ENCODE data around the gene RIOK3.
"Not testable (repeated sequence)": the region's sequence is repeated elsewhere in the genome, so short reads cannot be mapped to it uniquely, and the experiment has no call there.

Gene RIOK3

DNA sequence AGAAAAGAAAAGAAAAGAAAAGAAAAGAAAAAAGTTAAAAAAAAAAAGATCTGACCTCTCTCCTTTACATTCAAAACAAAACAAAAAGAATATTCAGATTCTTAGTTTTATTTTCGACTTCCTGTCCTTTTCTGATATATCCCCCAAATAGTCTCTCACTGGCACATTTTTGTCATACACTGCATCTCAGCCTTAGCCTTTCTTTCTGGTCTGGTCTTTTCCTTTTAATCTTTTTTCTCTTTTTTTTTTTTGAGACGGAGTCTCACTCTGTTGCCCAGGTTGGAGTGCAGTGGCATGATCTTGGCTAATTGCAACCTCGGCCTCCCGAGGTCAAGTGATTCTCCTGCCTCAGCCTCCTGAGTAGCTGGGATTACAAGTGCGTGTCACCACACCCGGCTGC is 1.6 kb upstream of the RIOK3 start:
- DNase-seq: no peak

DNA sequence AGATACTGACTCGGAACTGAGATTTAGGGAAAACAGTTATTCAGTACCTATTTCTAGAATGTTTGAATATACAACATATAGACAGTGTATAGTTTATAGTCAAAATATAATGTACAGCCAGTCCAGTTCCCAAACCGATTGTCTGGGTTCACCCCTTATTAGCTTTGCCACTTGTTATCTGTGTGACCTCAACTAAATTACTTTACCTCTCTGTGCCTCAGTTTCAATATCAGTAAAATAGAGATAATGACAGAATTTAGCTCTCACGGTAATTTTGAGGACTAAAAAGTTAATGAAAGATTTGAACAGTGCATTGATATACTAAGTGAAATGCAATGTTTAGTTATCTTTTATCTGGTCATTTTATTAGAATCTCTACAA is 750 bp upstream of the RIOK3 start:
- DNase-seq: no peak

DNA sequence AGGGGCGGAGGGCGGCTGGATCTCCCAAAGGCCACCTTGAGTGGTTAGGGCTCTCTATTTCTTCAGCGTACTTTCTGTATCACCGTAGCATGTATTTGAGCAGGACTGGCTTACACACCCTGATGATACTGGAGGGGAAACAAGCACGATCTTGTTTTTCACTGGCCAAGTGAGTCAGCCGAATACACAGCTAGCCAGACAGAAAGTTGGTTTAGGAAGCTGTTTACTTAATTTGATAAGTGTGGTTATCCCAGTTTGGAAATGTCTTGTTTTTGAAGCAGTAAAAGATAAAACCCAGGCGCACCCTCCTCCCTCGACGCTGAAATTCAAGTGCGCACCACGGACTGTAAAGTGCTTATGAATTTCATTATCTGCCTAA is 582 bp downstream of the RIOK3 start:
- DNase-seq: no peak

DNA sequence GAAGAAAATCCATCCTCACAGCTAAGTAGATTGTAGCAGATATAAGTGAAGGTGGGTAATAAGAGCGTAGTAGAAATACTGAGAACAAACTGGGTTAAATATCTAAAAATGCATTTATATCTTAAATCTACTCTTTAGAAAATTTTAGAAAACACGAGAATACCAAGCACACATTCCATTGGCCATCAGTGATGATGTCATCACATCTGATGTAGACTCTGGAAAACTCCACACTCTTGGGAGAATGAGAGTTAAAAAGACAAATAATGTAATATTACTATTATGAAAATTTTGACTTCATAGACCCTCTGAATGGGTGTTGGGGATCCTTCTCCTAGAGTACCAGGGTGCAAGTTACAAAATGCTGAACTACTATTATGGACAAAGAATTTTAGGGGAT is 3.7 kb downstream of the RIOK3 start:
- DNase-seq: no peak

DNA sequence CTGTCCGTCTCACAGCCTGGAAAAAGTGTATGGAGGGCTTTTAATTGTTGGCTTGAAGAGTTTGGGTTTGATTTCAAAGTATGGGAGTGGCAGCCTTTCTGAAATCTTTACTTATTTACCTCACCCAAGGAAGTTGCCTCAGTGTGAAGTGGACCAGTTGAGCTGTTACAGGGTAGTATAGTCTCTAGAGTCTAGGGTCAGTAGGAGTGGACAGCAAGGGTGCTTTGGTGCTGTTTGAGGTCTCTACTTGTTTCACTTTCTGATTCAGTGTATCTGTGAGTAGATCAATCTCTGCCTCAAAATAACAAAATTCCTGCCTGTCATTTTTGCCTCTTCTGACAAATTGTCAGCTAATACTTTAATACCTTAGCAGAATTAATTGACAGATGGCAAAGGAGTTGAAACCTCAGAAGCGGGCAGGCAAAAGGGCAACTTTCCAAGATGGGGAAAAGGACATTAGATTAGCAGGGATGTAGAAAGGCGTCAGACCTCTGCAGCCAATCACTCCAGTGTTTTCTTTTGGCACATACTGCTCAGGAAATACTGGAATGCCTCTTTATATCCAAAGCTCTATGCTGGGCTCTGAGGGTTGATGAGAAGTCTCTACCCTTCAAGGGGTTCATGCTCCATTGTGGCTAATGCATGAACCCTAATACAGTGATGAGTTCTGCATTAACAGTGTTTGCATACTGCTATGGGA is 5.9 kb downstream of the RIOK3 start:
- DNase-seq: no peak

DNA sequence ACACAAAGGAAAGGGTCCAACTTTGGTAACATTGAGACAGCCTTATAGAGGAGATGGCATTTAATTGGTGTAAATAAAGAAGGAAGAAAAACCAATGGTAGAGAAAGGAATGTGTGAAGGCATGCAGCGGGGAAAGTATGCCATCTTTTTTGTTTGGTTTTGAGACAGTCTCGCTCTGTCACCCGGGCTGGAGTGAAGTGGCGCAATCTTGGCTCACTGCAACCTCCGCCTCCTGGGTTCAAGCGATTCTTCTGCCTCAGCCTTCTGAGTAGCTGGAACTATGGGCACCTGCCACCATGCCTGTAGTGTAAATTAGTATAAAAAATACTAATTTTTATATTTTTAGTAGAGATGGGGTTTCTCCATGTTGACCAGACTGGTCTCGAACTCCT is 6.4 kb downstream of the RIOK3 start:
- DNase-seq: no peak

DNA sequence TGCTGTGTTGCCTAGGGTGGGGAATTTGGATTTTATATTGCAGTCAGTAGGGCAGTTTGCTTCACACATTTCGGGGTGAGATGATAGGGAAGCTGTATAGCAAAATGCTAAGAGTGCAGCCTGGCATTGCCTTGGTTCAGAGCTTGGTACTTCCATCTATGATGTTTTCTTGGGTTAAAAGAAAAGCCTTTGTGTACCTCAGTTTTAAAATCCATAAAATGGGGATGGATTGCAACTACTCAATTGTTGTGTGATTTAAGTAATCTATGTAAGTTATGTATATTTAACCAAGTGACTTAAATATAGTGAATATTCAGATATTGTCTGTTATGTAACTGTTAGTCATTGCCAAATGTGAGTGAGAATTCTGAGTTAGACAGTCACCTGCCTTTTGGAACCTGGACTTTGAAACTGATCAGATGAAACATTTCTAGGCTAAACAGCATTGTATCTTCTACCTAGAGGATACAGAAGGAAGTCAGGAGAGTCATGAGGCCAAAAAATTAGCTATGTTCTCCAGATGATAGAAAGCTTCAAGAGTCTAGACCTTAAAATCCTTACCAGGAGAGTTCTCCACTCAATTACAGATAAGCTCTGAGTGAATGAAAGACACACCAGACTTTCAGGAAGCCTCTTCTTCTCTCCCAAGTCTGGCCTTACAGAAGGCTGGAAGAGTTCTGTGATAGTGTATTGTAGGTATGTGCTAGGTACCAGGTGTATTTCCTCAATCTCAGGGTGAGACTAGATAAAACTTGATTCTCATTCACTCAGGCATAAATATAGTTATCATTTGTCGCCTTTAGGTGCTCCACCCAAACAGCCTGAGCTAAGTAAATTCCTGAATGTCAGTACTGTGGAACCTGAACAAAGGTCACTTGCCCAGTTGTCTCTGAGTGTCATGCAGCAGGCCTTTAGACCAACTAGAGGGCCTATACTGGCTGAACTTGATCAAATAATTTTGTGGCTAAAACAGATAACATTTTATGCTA is 7.5 kb downstream of the RIOK3 start:
- DNase-seq: no peak

DNA sequence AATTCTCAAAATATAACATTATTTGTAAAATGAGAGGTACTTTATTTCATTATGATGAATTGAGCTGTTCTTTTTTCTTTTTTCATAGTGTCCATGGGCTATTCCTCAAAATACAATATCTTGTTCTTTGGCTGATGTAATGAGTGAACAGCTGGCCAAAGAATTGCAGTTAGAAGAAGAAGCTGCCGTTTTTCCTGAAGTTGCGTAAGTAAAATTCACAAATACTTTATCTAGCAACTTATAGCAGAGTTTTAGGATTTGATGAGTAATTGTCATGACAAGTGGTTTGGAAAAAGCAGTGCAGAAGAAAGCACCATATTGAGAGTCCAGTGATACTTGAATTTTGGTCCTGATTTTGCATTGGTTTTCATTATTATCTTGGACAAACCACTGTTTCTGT is 9.8 kb downstream of the RIOK3 start:
- no peak for DNase-seq

DNA sequence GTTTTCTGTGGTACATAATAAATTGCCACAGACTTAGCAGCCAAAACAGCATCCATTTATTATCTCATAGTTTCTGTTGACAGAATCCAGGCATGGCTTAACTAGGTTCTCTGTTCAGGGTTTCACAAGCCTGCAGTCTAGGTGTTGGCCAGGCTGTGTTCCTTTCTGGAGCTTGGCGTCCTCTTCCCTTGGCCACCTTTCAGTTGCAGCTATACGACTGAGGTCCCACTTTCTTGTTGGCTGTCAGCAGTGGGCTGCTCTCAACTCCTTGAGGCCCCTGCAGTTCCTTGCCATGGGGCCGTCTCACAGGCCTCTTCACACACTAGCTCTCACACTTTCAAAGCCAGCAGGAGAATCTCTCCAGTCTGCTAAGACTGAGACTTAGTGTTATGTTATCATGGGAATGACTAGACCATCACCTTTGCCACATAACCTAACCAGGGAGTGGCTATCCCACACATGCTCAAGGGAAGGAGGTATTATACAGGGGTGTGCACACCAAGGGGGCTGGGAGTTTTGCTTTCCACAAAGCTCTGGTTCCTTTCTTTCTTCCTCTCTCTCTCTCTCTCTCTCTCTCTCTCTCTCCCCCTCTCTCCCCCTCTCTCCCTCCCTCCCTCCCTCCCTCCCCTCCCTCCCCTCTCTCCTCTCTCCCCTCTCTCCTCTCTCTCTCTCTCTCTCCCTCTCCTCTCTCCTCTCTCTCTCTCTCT is 15.8 kb downstream of the RIOK3 start:
- DNase-seq: no peak

DNA sequence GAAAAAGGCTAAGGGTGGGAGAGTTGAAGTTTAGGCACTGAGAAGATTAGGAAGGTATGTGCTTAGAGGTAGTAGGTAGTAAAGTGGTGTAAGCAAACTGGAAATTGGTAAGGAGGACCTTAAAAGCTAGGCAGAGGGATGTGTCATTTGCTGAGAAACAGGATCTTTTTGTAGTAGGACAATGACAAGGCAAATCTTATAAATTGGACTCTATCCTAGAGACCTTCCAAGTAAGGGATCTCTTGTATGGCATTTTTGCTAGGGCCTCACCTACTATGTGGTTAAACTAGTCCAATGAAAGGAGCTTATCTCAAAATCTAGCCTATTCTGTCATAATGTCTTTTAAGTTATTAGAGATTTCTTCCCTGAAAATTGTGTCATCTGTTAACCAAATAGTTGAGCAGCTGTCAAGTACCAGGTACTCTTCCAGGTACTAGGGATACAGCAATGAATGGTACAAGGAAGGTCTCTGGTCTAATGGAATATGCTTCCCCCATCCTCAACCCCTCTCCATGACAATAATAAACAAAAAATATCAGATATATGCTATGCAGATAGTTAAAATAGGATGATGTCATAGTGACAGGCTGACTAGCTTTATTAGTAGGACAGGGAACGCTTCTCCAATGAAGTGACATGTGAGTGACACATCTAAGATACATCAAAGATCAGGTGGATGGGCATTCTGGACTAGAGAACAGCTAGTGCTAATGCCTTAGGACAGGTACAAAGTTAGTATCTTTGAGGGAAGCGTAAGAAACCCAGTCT is 17.7 kb downstream of the RIOK3 start:
- DNase-seq: no peak

DNA sequence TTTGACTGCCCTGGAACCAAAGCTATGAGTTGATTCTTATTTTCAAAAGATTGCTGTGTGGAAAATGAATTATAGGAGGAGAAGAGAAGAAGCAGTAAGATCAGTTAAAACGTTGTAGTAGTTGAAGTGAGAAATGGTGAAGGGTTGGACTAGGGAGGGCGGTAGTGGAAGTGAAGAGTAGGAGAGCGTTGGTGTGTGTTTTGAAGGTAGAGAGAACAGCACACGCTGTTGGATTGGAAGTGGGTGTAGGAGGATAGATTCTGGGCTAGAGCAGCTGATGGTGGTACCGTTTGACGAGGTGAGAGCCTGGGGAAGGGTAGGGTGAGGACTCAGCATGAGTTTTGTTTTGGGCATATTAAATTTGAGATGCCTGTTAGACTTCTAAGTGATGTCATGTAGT is 18.4 kb downstream of the RIOK3 start:
- no peak for DNase-seq

DNA sequence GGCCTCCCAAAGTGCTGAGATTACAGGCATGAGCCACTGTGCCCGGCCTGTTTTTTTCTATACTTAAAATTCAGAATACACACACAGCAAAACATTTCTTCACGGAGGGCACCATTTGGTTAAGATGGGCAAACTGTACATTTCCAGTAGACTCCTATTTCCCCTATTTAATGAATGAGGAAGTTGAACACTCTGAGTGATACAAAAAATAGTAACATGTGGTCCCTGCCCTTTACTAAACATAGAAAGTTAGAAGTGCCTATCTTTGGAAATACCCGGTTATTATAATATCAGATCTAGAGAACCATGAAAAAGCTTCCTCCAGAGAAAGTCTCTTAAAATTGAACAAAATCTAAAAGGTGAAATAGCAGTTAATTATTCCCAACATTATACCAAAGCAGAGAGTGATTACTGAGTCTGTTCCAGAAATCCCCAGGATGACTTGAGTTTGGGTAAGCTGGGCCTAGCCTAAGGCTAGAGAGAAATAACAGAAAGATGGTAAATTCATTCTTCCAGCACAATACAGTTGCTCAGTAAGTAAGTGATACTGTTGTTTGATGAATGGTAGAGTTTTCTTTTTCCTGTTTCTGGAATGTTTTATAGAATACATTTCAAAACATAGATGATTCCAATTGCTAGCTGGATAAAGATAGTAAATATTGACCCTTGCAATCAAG is 26.9 kb downstream of the RIOK3 start:
- no peak for DNase-seq

DNA sequence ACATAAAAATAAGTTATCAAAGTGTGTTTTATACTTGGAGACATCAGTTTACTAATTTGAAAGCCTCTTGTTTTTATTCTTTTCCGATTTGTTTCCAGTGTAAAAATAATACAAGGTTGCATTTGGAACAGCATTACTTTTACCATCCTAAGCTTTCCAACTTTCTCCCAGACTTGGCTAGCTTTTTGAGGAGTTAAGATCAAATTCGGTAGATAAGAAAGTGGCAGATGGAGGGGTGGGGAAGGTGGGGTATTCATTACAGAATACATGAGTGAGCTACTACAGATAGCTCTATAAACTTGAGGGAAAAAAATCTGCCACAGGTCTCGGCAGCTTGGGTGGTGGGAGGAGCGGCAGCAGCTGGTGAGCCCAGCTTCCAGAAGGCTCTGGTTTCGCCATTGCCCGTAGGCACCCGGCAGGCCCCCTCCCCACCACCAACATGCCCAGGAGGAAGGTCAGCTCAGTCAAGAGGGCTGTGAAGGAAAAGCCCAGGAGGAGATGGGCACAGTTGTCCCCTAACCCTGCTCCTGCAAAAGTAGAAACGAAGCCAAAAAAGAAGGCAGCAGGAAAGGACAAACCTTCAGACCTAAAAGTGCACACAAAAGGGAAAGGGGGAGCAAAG is 31.6 kb downstream of the RIOK3 start:
- DNase-seq: no peak

DNA sequence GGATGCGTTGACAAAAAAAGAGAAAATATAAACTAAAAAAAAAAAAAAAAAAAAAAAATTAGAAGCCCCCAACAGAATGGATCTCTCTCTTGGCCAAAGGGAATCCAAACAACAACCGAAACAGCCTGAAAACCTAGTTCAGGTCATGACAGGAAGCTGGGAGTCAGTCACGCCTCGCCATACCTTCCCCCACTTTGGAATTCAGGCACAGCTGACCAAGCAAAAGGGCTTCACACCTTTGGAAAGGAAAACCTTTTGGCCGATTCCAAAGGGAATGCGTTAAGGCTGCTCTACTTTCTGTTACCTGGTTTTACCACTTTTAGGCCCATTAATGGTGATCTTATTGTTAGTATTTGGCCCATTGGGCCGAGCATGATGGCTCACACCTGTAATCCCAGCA is 32.3 kb downstream of the RIOK3 start:
- DNase-seq: no peak

DNA sequence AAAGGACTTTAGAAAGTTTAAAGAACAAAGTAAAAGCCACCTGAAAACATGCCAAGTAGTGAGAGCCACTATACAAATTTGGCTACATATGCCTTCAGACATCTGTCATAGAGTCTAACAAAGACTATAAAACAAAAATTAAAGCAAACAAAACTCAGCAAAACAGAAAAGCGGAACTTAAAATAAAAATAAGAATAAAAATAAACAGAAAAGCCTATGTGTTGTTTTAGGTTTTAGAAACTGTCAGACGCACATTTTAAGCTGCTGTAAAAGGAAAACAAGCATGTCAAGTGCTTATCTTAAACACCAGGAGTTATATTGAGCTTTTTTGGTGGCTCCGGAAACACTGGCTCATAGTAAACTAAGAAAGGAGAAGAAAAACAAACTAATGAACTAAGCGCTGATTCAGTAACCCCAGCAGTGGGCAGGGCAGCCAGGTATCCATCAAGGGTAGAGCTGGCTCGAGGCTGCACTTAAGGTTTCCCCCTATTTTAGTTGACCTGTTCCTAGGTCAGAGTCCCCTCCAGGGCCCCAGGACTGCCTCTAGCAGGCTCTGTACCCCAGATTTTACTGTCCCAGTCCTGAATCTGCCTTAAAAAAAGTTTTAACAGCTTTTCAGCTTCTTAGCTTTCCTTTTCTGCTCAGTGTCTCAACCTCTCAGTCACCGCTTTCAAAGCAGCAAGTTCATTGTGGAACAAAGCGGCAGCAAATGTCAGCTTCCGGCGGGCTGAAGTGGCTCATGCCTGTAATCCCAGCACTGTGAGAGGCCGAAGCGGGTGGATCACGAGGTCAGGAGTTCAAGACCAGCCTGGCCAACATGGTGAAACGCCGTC is 34.9 kb downstream of the RIOK3 start:
- DNase-seq: no peak

DNA sequence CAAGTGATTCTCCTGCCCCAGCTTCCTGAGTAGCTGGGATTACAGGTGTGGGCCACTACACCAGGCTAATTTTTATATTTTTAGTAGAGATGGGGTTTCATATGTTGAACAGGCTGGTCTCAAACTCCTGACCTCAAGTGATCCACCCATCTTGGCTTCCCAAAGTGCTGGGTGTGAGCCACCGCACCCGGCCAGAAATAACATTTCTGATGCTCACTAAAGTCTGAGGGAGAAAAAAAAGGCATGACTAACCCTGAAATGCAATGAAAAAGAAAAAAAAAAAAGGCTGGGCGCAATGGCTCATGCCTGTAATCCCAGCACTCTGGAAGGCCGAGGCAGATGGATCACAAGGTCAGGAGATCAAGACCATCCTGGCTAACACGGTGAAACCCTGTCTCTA is 36.5 kb downstream of the RIOK3 start:
- not testable (repeated sequence) for DNase-seq

DNA sequence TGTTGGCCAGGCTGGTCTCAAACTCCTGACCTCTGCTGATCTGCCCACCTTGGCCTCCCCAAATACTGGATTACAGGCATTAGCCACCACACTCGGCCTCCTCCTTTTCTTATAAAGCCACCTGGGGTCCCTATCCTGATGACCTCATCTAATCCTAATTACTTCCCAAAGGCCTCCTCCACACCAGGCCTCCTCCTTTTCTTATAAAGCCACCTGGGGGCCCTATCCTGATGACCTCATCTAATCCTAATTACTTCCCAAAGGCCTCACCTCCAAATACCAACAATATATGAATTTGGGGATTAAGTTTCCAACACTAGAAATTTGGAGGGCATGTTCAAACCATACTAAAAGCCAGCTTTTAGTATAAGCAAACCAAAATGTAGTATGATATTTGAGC is 40.6 kb downstream of the RIOK3 start:
- no peak for DNase-seq

DNA sequence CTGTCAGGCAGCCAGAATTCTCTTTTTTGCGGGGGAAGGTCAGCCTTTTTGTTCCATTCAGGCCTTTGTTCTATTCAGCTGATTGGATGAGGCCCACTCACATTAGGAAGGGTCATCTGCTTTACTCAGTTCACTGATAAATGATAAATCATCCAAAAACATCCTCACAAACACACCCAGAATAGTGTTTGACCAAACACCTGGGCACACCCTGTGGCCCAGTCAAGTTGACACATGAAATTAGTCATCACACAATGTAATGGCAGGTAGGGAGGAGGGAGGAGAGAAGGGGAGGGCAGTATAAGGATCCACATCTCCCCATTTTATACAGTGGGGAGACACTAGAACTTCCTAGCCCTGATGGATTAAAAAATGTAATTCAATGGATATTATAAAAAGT is 41.9 kb downstream of the RIOK3 start:
- DNase-seq: no peak

DNA sequence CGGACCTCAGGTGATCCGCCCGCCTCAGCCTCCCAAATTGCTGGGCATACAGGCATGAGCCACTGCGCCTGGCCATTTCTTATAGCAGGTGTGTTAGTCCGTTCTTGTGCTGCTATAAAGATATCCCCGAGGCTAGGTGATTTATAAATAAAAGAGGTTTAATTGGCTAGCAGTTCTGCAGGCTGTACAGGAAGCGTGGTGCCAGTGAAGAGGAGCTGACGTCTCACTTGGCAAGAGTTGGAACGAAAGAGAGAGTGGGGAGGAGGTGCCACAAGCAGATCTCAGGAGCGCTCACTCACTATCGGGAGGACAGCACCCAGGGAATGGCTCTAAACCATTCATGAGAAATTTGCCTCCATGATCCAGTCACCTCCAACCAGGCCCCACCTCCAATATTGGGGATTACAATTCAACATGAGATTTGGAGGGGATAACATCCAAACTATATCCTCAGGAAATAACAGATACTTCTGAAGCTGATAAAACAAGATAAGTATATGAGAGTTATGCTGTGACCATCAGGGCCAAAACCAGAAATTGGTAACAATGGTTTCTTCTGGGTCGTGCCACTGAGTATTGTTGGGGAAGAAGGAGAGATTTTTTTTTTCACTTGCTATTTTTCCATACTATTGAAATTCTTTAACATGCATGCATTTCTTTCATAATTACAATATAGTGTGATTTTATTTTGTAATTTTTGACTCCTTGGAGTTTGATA is 42.8 kb downstream of the RIOK3 start:
- DNase-seq: peak; percentile 80

DNA sequence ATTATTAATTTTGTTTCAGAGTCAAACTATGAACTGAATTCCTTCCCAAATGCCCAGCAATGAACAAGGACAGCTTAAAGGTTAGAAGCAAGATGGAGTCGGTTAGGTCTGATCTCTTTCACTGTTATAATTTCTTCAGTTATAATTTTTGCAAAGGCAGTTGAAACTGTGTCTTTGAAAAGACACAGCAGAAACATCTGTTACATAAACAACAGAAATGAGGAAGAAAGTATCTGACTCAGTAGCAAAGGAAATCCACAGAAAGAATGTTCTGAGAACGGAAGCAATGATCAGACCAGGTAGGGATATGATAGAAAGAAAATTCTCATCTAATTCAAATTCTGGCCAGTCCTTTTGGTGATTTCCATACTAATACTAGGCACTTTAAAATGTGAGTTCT is 45.0 kb downstream of the RIOK3 start:
- no peak for DNase-seq
